Activated CD4-positive, alpha-beta memory T cell treated with anti-CD3 and anti-CD28 coated beads, Interleukin-2, amount 10 ng/mL, durations not matched to agents 7 days and 5 days (primary cell): Measurements from ENCODE around the gene ZBED4. TPM values are rescaled to one million over a fixed set of nuclear protein-coding genes. Genes with fewer than 3 reads are reported as not detected.
A peak's percentile ranks its signal among the peaks of the same experiment; 100 is the strongest.

Experiments used
- CTCF ChIA-PET: fragments of 350-600 bp; sonication (Branson Sonifier 250); formaldehyde crosslinking; loops from one replicate; lab custom pipeline; 2021; ENCODE audit warnings: antibody characterized with exemption, inconsistent platforms; lab: Charles Lee
- POLR2A ChIA-PET: fragments of 350-600 bp; sonication (Branson Sonifier 250); formaldehyde crosslinking; loops from one replicate; lab custom pipeline; 2021; ENCODE audit warnings: antibody characterized with exemption; lab: Charles Lee
- DNase-seq: peaks from one replicate; pipeline ENCODE4 v3.0.0-alpha.2; 2020
- H3K27ac Mint-ChIP-seq: one replicate; pipeline ENCODE4 v1.8.0; 2021; ENCODE audit warnings: mild to moderate bottlenecking, mixed read lengths
- H3K27me3 Mint-ChIP-seq: one replicate; pipeline ENCODE4 v1.8.0; 2021; ENCODE audit warnings: mixed read lengths
- H3K36me3 Mint-ChIP-seq: one replicate; pipeline ENCODE4 v1.8.0; 2021; ENCODE audit warnings: low read depth, mixed read lengths
- H3K4me1 Mint-ChIP-seq: one replicate; pipeline ENCODE4 v1.8.0; 2021; ENCODE audit warnings: mixed read lengths
- H3K4me3 Mint-ChIP-seq: one replicate; pipeline ENCODE4 v1.8.0; 2021; ENCODE audit warnings: mild to moderate bottlenecking, mixed read lengths
- H3K9me3 Mint-ChIP-seq: one replicate; pipeline ENCODE4 v1.8.0; 2021; ENCODE audit warnings: mixed read lengths
- total RNA-seq, 2 experiments: library from RNA; stranded (reverse); gene quantifications; one replicate each; pipeline ENCODE4 v1.2.3, GENCODE V29; 2021

ZBED4 gene
- total RNA-seq, 2 experiments from 2014 or later = 20.6 to 21.8 TPM

DNA sequence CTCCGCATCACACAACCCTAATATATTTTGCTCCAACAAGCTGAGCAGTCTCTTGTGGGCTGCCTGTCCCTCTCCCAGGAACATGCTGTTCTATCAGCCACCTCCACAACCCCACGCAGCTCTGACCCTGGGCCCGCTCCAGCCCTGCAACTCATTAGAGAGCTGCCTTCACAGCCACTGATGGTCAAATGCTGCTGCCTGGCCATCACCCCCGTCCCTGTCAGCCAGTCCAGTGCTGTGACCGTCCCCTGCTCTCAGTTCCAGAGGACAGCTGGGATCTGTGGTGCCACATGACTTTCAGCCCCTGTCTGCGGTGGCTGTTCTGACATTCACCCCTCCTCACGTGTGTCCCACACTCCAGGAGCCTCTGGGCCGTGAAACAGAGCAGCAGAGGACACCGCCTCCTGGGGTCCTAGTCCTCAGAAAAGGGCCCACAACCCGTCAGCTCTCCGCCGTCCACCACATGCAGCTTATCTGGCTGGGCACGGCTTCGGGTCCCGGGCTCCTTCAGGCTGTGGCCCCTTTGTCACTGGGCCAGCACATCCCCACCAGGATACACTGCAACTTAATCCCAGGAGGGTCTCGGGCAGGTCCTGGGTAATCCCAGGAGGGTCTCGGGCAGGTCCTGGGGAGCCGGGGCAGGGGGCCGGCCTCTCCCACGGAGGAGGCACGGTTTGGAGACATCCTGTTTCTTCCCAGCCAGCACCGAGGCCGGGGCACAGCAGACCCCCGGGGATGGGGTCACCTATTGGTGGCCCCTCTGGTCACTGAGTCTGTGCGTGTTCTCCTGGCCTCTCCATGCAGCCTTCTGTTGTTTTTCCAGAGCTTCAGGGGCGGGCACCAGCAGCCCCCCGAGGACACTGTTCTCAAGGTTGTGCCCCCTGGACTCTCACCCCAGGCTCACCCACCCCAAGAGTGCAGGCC is 79.9 kb downstream of the ZBED4 start:
- Mint-ChIP-seq H3K9me3 (no peaks in the 10 kb centered on the region), H3K36me3 (no peaks in the 10 kb centered on the region), H3K27ac (peak overlapping the region; percentile 77), H3K4me3 (peak overlapping the region; percentile 59), H3K4me1 (peaks cover 40% of the 10 kb centered on the region), H3K27me3 (no peaks in the 10 kb centered on the region)
- ChIA-PET POLR2A (interaction anchor here (0.6 to 2.8 kb wide), 14 partner anchors 8 to 257 kb away, joined by 3 to 14 read pairs (median 4); partner anchors contain the start of genes ALG12, CRELD2 and PIM3), CTCF (interaction anchor here (0.6 to 5.2 kb wide), 5 partner anchors 94 to 309 kb away, joined by 3 to 58 read pairs (median 3); no protein-coding TSS in a partner anchor)
- no peak for DNase-seq

DNA sequence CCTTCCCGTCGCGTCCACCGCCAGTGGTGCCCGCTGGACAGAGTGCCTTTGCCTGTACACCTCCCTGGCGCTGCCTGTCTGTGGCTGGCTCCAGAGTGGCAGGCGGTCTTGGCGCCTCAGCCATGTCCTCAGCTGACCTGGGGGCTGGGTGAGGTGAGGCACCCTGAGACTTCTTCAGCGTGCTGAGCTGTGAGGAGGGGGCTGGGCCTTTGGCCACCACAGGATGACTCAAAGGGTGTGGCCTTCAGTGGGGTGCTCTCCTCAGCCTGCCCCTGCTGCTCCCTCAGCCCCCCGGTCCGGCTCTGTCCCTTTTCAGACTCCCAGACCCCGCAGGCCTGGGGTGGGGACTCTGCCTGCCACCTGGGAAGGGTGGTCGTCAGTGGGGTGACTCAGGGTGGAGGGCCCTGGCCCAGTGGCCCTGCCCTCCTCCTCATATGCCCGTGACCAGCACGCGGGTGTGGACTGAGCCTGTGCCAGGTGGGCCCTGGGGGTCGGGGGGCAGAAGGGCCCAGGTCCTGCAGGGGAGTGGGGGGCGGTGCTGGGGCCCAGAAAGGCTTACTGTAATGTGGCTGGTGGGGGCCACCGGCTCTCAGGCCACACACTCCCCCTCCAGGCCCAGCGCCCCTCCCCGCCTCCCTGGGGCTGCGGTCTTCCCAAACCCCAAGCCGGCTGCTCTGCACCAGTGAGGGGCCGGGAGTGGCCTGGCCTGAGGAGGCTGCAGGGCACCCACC is 80.7 kb downstream of the ZBED4 start:
- H3K4me1 Mint-ChIP-seq = peaks cover 42% of the 10 kb centered on the region
- H3K9me3 Mint-ChIP-seq = no peaks in the 10 kb centered on the region

DNA sequence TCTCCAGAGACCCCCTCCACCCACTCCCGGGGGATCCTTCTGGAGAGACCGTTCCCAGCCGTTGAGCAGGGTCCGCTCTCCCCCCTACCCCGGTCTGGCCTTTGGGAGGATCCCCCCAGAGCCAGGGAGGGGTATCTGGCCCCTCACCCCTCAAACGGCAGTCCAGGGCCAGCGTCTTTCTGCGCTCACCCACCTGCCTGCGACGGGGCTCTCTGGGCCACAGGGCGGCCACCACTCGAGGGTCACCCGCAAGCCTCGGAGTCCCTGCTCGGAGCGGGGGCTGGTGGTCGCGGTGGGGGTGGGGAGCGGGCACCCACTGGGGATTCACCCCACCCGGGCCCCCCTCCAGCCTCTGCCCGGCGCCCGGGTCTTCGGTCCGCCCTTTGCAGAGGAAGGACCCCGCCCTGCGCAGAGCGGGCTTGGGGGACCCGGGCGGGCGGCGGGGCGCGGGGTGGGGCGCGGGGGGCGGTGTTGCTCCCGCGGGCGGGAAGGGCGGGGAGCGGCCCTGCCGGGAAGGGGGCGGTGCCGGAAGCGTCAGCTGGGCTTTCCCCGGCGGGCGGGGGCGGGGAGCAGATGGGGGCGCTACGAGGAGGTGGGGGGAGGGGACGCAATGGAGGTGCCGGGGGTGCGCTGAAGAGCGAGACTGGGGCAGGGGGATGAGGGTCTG is 81.4 kb downstream of the ZBED4 start:
- peaks cover 44% of the 10 kb centered on the region for H3K4me1 Mint-ChIP-seq
- ChIA-PET CTCF (no interaction called here), POLR2A (interaction anchor here (1.0 to 3.2 kb wide), 3 partner anchors 9 to 32 kb away, joined by 5 to 55 read pairs (median 14); partner anchors contain the start of gene PIM3)
- H3K36me3 Mint-ChIP-seq = no peaks in the 10 kb centered on the region
- peak overlapping the region; percentile 68 for H3K27ac Mint-ChIP-seq
- DNase-seq = peak; percentile 90
- H3K4me3 Mint-ChIP-seq = peak overlapping the region; percentile 59
- H3K9me3 Mint-ChIP-seq = no peaks in the 10 kb centered on the region
- H3K27me3 Mint-ChIP-seq = no peaks in the 10 kb centered on the region

More for the DNA sequence above, 80.7 kb downstream of the ZBED4 start:
- no peaks in the 10 kb centered on the region for H3K27me3 Mint-ChIP-seq
- peak; percentile 53 for DNase-seq
- POLR2A ChIA-PET = interaction anchor here (0.6 to 2.8 kb wide), 9 partner anchors 9 to 108 kb away, joined by 3 to 14 read pairs (median 3); partner anchors contain the start of gene PIM3
- H3K27ac Mint-ChIP-seq = peak overlapping the region; percentile 68
- CTCF ChIA-PET = interaction anchor here (0.6 to 5.2 kb wide), 3 partner anchors 96 to 308 kb away, joined by 3 to 58 read pairs (median 3); no protein-coding TSS in a partner anchor
- H3K4me3 Mint-ChIP-seq = peak overlapping the region; percentile 59
- H3K36me3 Mint-ChIP-seq = no peaks in the 10 kb centered on the region

- Mint-ChIP-seq H3K36me3 (no peaks in the 10 kb centered on the region), H3K27me3 (no peaks in the 10 kb centered on the region), H3K9me3 (no peaks in the 10 kb centered on the region), H3K27ac (no peak overlapping the region), H3K4me1 (peaks cover 41% of the 10 kb centered on the region), H3K4me3 (peak overlapping the region; percentile 59)
- CTCF ChIA-PET = interaction anchor here (0.6 to 1.7 kb wide), 3 partner anchors 10 to 95 kb away, joined by 3 to 6 read pairs (median 5); no protein-coding TSS in a partner anchor
- DNase-seq = peak; percentile 47
- POLR2A ChIA-PET = interaction anchor here (0.6 to 3.2 kb wide), 18 partner anchors 8 to 309 kb away, joined by 3 to 55 read pairs (median 5); partner anchors contain the start of genes ALG12, CRELD2 and PIM3
Measured at GRCh38 chr22:49935561-49935960, 81.9 kb downstream of the ZBED4 start.

DNA sequence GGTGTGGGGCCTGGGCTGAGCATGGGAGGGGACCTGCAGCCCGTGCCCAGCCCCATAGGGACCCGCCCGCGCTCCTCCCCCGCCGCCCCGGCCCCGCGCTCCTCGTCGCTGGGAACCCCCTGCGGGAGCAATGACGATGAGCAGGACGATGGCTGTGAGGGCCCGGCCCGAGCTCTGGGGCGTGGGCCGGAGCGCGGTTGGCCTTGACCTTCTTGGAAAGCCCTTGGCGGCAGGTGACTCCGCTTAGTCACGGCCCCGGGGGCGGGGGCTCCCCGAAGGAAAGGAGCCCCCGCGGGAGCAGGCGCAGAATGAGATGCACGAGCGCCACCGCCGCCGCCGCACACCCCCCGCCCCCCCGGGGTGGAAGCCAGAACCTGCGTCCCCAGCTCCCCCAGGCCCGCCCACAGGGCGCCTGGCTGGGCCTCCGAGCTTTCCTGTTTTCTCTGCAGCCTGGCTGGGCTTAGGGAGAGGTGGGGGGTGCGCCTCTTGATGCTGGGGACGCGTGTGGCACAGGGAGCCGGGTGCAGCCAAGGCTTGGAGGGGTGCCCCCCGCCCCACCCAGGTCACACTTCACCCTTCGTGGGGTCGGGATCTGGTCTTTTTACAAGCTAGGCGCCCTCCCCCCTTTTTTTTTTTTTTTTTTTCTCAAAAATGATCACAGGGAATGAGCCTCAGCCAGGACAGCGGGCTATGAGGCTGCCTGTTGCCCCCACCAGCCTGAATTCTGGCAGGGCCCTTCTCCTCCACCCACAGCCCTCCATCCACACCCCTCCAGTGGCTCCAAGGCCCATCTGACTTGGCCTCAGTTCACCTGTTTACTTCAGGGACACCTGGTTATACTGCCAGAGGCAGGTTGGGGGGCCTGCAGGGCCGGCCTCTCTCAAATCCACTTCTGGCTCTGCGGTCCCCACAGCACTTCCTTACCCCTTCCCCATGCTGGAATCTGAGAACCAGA is 82.7 kb downstream of the ZBED4 start:
- H3K36me3 Mint-ChIP-seq = no peaks in the 10 kb centered on the region
- H3K27ac Mint-ChIP-seq = peak overlapping the region; percentile 79
- no peaks in the 10 kb centered on the region for H3K27me3 Mint-ChIP-seq
- peaks cover 38% of the 10 kb centered on the region for H3K4me1 Mint-ChIP-seq
- H3K9me3 Mint-ChIP-seq = no peaks in the 10 kb centered on the region
- H3K4me3 Mint-ChIP-seq = peak overlapping the region; percentile 59
- DNase-seq = peak; percentile 95
- ChIA-PET POLR2A (interaction anchor here (0.6 to 3.2 kb wide), 17 partner anchors 9 to 308 kb away, joined by 3 to 55 read pairs (median 5); partner anchors contain the start of genes ALG12, CRELD2 and PIM3), CTCF (interaction anchor here (0.6 to 1.7 kb wide), 5 partner anchors 11 to 146 kb away, joined by 3 to 6 read pairs (median 3); no protein-coding TSS in a partner anchor)

GRCh38 chr22:49936973-49937757 is 83.5 kb downstream of the ZBED4 start:
- ChIA-PET CTCF (interaction anchor here (1.7 kb wide), 1 partner anchor 93 kb away, joined by 6 read pairs; no protein-coding TSS in a partner anchor), POLR2A (interaction anchor here (1.1 to 3.2 kb wide), 10 partner anchors 9 to 254 kb away, joined by 3 to 55 read pairs (median 8); partner anchors contain the start of genes ALG12, CRELD2 and PIM3)
- H3K27me3 Mint-ChIP-seq = no peaks in the 10 kb centered on the region
- no peaks in the 10 kb centered on the region for H3K9me3 Mint-ChIP-seq
- peak overlapping the region; percentile 59 for H3K4me3 Mint-ChIP-seq
- peak overlapping the region; percentile 79 for H3K27ac Mint-ChIP-seq
- peaks cover 34% of the 10 kb centered on the region for H3K4me1 Mint-ChIP-seq
- H3K36me3 Mint-ChIP-seq = no peaks in the 10 kb centered on the region
- no peak for DNase-seq

DNA sequence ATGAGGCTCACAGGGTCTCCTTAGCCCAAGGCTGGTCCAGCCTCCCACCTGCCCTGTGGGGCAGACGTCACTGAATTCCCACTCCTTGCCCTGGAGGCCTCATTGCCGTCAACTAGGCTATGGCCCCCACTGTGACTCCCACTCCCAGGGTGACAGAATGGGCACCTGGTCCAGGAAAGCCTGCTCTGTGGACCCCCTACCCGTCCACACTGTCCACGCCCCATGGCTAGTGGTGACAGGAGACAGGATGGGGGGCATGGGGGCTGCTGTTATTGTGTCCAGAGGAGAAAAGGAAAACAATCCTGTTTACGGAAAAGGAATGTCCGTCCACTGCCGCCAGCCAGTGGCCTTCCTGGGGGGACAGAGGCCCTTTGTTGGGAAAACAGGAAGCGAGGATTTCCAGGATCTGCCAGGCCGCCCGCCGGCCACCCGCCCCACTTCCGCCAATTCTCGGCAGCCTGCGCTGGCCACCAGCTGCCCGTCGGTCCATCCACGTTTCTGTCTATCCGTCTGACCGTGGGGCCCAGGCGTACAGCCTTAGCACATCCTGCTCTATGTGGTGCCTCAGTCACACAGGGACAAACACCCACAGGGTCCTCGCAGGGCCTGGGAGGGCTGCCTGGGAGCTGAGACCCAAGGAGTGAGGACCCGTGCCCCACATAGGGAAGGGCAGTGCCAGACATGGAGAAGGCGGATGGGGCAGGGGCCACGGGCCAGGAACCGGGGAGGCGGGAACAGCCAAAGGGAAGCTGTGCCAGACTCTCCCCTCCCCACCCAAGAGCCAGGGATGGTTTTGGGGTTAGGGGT is 84.3 kb downstream of the ZBED4 start:
- peaks cover 30% of the 10 kb centered on the region for H3K4me1 Mint-ChIP-seq
- POLR2A ChIA-PET = interaction anchor here (1.4 to 3.2 kb wide), 3 partner anchors 9 to 29 kb away, joined by 5 to 15 read pairs (median 14); partner anchors contain the start of gene PIM3
- H3K9me3 Mint-ChIP-seq = no peaks in the 10 kb centered on the region
- no peaks in the 10 kb centered on the region for H3K27me3 Mint-ChIP-seq
- CTCF ChIA-PET = no interaction called here
- no peak for DNase-seq
- H3K27ac Mint-ChIP-seq = no peak overlapping the region
- no peak overlapping the region for H3K4me3 Mint-ChIP-seq
- no peaks in the 10 kb centered on the region for H3K36me3 Mint-ChIP-seq

DNA sequence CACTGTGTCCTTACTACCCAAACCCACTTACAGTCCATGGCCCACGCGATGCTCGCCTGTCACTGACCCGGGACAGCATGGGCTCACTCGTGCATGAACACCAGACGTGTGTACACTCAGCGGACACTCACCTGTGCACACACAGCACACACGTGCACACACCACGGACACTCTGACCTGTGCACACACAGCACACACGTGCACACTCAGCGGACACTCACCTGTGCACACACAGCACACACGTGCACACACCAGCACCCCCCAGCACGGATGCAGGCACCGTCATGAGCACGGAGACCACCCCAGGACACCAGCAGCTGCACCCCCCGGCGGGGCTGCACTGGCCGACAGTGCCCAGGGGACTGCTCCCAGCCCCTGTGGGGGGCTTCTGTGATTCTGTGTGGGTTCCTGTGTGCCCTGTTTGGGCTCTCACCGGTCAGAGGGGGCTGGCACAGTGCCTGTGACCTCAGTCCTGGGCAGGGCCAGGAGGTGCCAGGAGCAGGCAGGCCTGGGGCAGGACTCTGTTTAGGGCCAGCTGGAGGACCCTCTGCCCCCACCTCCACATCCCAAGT is 85.0 kb downstream of the ZBED4 start:
- POLR2A ChIA-PET = interaction anchor here (1.1 to 1.5 kb wide), 3 partner anchors 21 to 32 kb away, joined by 3 to 7 read pairs (median 5); partner anchors contain the start of gene PIM3
- CTCF ChIA-PET = no interaction called here
- Mint-ChIP-seq H3K36me3 (no peaks in the 10 kb centered on the region), H3K4me3 (no peak overlapping the region), H3K4me1 (peaks cover 24% of the 10 kb centered on the region), H3K27ac (no peak overlapping the region), H3K27me3 (no peaks in the 10 kb centered on the region), H3K9me3 (no peaks in the 10 kb centered on the region)
- no peak for DNase-seq
